GM12864 (cell line): Measurements from ENCODE around the gene COA1.
A peak's percentile ranks its signal among the peaks of the same experiment; 100 is the strongest.

Experiments
- DNase-seq: peaks from one replicate; pipeline ENCODE4 v3.0.0-alpha.2; 2011; ENCODE audit warnings: low read depth
- H3K4me3 ChIP-seq: 2 replicates; pipeline ENCODE4 v1.5.1; 2011; ENCODE audit warnings: mild to moderate bottlenecking, low read depth, low read length, control low read depth
- CTCF ChIP-seq: IDR thresholded peaks from 2 replicates; pipeline ENCODE4 v1.5.1; 2011; ENCODE audit warnings: low read depth, mild to moderate bottlenecking, moderate library complexity, low read length, control low read depth, inconsistent platforms; ENCODE audit errors: missing control alignments

The COA1 gene

GRCh38 chr7:43701929-43702328 is 27.4 kb downstream of the COA1 start:
- no peak for TF ChIP-seq CTCF
- no peak overlapping the region for H3K4me3 ChIP-seq
- DNase-seq, result no peak

- no peak overlapping the region for H3K4me3 ChIP-seq
- DNase-seq, result no peak
- no peak for TF ChIP-seq CTCF
These were observed 27.8 kb downstream of the COA1 start for GRCh38 chr7:43701500-43701854.

GRCh38 chr7:43700646-43701499 is 28.4 kb downstream of the COA1 start:
- no peak overlapping the region for H3K4me3 ChIP-seq
- DNase-seq, result no peak
- no peak for TF ChIP-seq CTCF

- H3K4me3 ChIP-seq, result no peak overlapping the region
- peak; percentile 46 for TF ChIP-seq CTCF
- peak; percentile 26 for DNase-seq
These were observed 29.2 kb downstream of the COA1 start for GRCh38 chr7:43700059-43700501.

- H3K4me3 ChIP-seq, result no peak overlapping the region
- no peak for DNase-seq
- TF ChIP-seq CTCF, result no peak
These were observed 30.7 kb downstream of the COA1 start for GRCh38 chr7:43698460-43699255.

- H3K4me3 ChIP-seq, result no peak overlapping the region
- no peak for DNase-seq
- no peak for TF ChIP-seq CTCF
These were observed 31.6 kb downstream of the COA1 start for GRCh38 chr7:43697690-43698089.

- H3K4me3 ChIP-seq, result no peak overlapping the region
- no peak for DNase-seq
- no peak for TF ChIP-seq CTCF
These were observed 34.0 kb downstream of the COA1 start for GRCh38 chr7:43695365-43695764.
